Prostate gland (tissue), 2 donors: ENCODE data around the gene RAB15. TPM values are rescaled to one million over a fixed set of nuclear protein-coding genes. Genes with fewer than 3 reads are reported as not detected.

Experiments
- DNase-seq: peaks from one replicate; pipeline ENCODE4 v3.0.0-alpha.2; 2019; ENCODE audit warnings: low spot score
- H3K27ac ChIP-seq, 2 donors: fragments of 200-600 bp; sonication (generic); 2 replicates each; pipeline ENCODE4 v1.5.1; 2017 to 2019
- H3K27me3 ChIP-seq: fragments of 200-600 bp; sonication (generic); replicated peaks from 2 replicates; pipeline ENCODE4 v1.5.1; 2019; ENCODE audit not compliant: insufficient read depth
- H3K36me3 ChIP-seq, 2 donors: fragments of 200-600 bp; sonication (generic); 1 replicate in 1 of 2; 2 replicates in 1 of 2; pipeline versions ENCODE4 v1.5.1 to v1.8.1; 2017 to 2019
- H3K4me1 ChIP-seq: fragments of 200-600 bp; sonication (generic); replicated peaks from 2 replicates; pipeline ENCODE4 v1.5.1; 2019
- H3K4me3 ChIP-seq, 2 donors: fragments of 200-600 bp; sonication (generic); 2 replicates each; pipeline ENCODE4 v1.5.1; 2017 to 2019
- H3K9me3 ChIP-seq: fragments of 200-600 bp; sonication (generic); 2 replicates; pipeline ENCODE4 v1.5.1; 2017
- POLR2A ChIP-seq: fragments of 450-650 bp; IDR thresholded peaks from one replicate; pipeline ENCODE4 v1.6.1; 2016; ENCODE audit warnings: antibody characterized with exemption, mild to moderate bottlenecking
- POLR2AphosphoS5 ChIP-seq: sonication (generic); formaldehyde crosslinking; IDR thresholded peaks from one replicate; pipeline ENCODE4 v1.6.1; 2017; ENCODE audit warnings: antibody characterized with exemption
- WGBS: methylation state at CpG from one replicate; pipeline ENCODE4 v1.1.5; 2018; 5-methylcytosine and 5-hydroxymethylcytosine counted together
- intact Hi-C: fragments of 100-400 bp; cut with DNase I; formaldehyde crosslinking; loops from one replicate; pipeline ENCODE4 v1.14.2; 2022
- total RNA-seq, 2 donors: library from RNA; depleted of rRNA; stranded (reverse); fragments of >200 nt; gene quantifications; one replicate each; pipeline ENCODE4 v1.1.0, GENCODE V29; 2016
- TF ChIP-seq, protein P1 (sequence below), 4 experiments: fragments of 200-600 bp in 2 of 4; fragments of 450-650 bp in 2 of 4; sonication (generic) in 2 of 4; IDR thresholded peaks; 1 replicate in 3 of 4; 2 replicates in 1 of 4; pipeline ENCODE4 v1.5.1; 2016 to 2019; ENCODE audit warnings: antibody characterized with exemption in 4 of 4, mild to moderate bottlenecking in 2 of 4, moderate library complexity in 2 of 4

The RAB15 gene
- total RNA-seq, 2 donors from 2014 or later = 10.1 to 17.5 TPM

DNA sequence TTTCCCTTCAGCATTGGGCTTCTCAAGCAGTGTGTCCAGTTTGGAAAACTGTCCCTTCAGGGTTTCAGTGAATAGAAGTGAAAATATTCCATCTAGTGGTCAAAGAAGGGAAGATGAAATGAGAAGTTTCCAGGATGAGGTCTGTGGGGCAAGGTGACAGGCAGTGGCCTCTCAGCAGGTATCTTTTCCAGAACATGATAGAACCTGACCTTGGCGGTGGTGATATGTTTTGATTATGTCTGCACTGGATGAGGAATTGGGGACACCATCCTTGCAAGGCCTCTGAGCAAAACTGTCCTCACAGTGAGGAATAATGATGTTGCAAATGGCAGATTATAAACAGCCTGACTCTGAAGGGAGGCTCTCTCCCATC is 34.3 kb downstream of the RAB15 start:
- intact Hi-C loops = no loop called here
- 85% methylated on average over 1 of the region's 1 CpG for WGBS
- Histone ChIP-seq H3K27ac (peak overlapping the region; percentile 5 to 55), H3K9me3 (no peaks in the 10 kb centered on the region), H3K36me3 (no peaks in the 10 kb centered on the region), H3K27me3 (no peaks in the 10 kb centered on the region), H3K4me1 (no peaks in the 10 kb centered on the region), H3K4me3 (no peak overlapping the region)
- DNase-seq = no peak
- TF ChIP-seq POLR2A (no peak), POLR2AphosphoS5 (no peak)
- TF ChIP-seq, protein P1, sequence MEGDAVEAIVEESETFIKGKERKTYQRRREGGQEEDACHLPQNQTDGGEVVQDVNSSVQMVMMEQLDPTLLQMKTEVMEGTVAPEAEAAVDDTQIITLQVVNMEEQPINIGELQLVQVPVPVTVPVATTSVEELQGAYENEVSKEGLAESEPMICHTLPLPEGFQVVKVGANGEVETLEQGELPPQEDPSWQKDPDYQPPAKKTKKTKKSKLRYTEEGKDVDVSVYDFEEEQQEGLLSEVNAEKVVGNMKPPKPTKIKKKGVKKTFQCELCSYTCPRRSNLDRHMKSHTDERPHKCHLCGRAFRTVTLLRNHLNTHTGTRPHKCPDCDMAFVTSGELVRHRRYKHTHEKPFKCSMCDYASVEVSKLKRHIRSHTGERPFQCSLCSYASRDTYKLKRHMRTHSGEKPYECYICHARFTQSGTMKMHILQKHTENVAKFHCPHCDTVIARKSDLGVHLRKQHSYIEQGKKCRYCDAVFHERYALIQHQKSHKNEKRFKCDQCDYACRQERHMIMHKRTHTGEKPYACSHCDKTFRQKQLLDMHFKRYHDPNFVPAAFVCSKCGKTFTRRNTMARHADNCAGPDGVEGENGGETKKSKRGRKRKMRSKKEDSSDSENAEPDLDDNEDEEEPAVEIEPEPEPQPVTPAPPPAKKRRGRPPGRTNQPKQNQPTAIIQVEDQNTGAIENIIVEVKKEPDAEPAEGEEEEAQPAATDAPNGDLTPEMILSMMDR (IDR thresholded peaks at IDR 0.05) = peak in 1 of 4 experiments; percentile 35

- Histone ChIP-seq H3K4me3 (no peak overlapping the region), H3K9me3 (no peaks in the 10 kb centered on the region), H3K4me1 (no peaks in the 10 kb centered on the region), H3K27me3 (no peaks in the 10 kb centered on the region), H3K27ac (peak overlapping the region in 1 of 2 donors; percentile 5), H3K36me3 (no peaks in the 10 kb centered on the region)
- WGBS = 10% methylated on average over 1 of the region's 1 CpG
- intact Hi-C loops = no loop called here
- TF ChIP-seq POLR2A (no peak), POLR2AphosphoS5 (peak; percentile 4)
- TF ChIP-seq, protein P1 (IDR thresholded peaks at IDR 0.05) = no peak
- no peak for DNase-seq
Measured at GRCh38 chr14:64937171-64937820, 34.8 kb downstream of the RAB15 start.

DNA sequence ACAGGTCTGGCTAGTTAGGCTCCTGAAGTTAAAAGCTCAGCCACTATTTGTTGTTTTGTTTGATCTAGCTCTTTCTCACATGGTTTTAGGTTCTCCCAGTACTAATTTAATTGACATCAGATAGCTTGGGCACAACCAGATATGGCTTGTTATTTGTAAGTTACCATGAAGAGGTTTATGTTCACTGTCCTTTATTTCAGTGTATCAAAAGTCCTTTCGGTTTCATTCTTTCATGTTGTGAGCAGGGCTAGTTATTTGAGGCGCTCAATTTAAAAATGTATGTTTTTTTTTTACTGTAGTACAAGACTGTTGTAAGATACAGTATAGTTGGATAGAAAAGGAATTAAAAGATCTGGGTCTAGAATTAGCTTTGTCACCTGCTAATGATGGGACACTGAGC is 36.6 kb downstream of the RAB15 start:
- Histone ChIP-seq H3K9me3 (no peaks in the 10 kb centered on the region), H3K27ac (no peak overlapping the region), H3K36me3 (no peaks in the 10 kb centered on the region), H3K4me3 (no peak overlapping the region), H3K4me1 (no peaks in the 10 kb centered on the region), H3K27me3 (no peaks in the 10 kb centered on the region)
- TF ChIP-seq POLR2AphosphoS5 = no peak
- TF ChIP-seq POLR2A = no peak
- TF ChIP-seq, protein P1 (IDR thresholded peaks at IDR 0.05) = no peak
- intact Hi-C loops = no loop called here
- no peak for DNase-seq
- 85% methylated on average over 2 of the region's 2 CpGs for WGBS

DNA sequence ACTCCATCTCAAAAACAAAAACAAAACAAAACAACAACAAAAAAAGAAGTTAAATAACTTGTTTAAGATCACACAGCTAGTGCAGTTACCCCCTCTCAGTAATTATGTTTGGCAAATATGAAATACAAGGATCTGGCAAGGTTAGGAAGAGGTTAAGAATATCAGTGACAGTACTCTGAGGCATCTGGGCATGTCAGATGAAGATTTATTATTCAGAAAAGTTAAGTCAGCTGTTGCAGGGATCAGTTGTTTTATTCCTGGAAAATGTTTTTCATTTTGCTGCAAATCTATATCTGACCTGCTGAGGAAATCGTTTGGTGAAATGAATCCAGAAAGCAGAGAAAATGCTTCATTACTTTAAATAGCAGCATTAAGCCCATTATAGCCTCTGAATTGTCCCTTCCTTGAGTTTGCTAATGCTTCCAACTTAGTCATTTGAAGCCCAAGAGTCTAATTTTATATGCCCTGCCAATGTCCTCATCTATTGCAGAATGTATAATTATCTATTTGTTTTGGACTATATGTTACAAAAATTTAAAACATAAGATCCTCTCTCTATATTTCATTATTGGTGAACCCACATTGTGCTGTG is 37.7 kb downstream of the RAB15 start:
- H3K9me3 ChIP-seq = no peaks in the 10 kb centered on the region
- DNase-seq = no peak
- no peaks in the 10 kb centered on the region for H3K36me3 ChIP-seq
- H3K27ac ChIP-seq = no peak overlapping the region
- no peaks in the 10 kb centered on the region for H3K4me1 ChIP-seq
- H3K27me3 ChIP-seq = no peaks in the 10 kb centered on the region
- WGBS = 67% methylated on average over 1 of the region's 1 CpG
- TF ChIP-seq, protein P1 (IDR thresholded peaks at IDR 0.05) = no peak
- no peak for TF ChIP-seq POLR2A
- no peak for TF ChIP-seq POLR2AphosphoS5
- no peak overlapping the region for H3K4me3 ChIP-seq
- intact Hi-C loops = no loop called here

- DNase-seq = no peak
- Histone ChIP-seq H3K27me3 (no peaks in the 10 kb centered on the region), H3K9me3 (no peaks in the 10 kb centered on the region), H3K4me1 (no peaks in the 10 kb centered on the region), H3K27ac (no peak overlapping the region), H3K4me3 (no peak overlapping the region), H3K36me3 (peaks cover 0 to 5% of the 10 kb centered on the region in 2 donors)
- TF ChIP-seq, protein P1 (IDR thresholded peaks at IDR 0.05) = no peak
- no peak for TF ChIP-seq POLR2A
- no peak for TF ChIP-seq POLR2AphosphoS5
- intact Hi-C loops = no loop called here
Measured at GRCh38 chr14:64932231-64932630, 39.9 kb downstream of the RAB15 start.
